MM.1S (cell line): ENCODE data around the gene RAB10.
A peak's percentile ranks its signal among the peaks of the same experiment; 100 is the strongest.

ENCODE experiments used
- DNase-seq: peaks from one replicate; pipeline ENCODE4 v3.0.0-alpha.2; 2015
- H2AFZ ChIP-seq: fragments of 300-600 bp; sonication (generic); 2 replicates; pipeline ENCODE4 v1.6.0; 2016; ENCODE audit warnings: antibody characterized with exemption, low read length
- H3F3A ChIP-seq: fragments of 300-600 bp; sonication (generic); 2 replicates; pipeline ENCODE4 v1.6.1; 2016; ENCODE audit warnings: mild to moderate bottlenecking, antibody characterized with exemption, low read length, moderate library complexity, mixed read lengths; ENCODE audit not compliant: insufficient read depth
- H3K27ac ChIP-seq: fragments of 300-600 bp; sonication (generic); 2 replicates; pipeline ENCODE4 v1.5.1; 2016; ENCODE audit warnings: mild to moderate bottlenecking, low read length
- H3K27me3 ChIP-seq: fragments of 300-600 bp; sonication (generic); replicated peaks from 2 replicates; pipeline ENCODE4 v1.6.0; 2016; ENCODE audit warnings: low read length; ENCODE audit not compliant: insufficient read depth
- H3K36me3 ChIP-seq: fragments of 300-600 bp; sonication (generic); replicated peaks from 2 replicates; pipeline ENCODE4 v1.6.1; 2016; ENCODE audit warnings: mild to moderate bottlenecking, low read length, mixed read lengths; ENCODE audit not compliant: insufficient read depth
- H3K4me1 ChIP-seq: fragments of 300-600 bp; sonication (generic); 2 replicates; pipeline ENCODE4 v1.6.1; 2016; ENCODE audit warnings: low read length, mixed read lengths
- H3K4me2 ChIP-seq: fragments of 300-600 bp; sonication (generic); 2 replicates; pipeline ENCODE4 v1.6.0; 2016; ENCODE audit warnings: low read depth, low read length
- H3K4me3 ChIP-seq: fragments of 300-600 bp; sonication (generic); 2 replicates; pipeline ENCODE4 v1.5.1; 2016; ENCODE audit warnings: low read length, mixed read lengths
- H3K79me2 ChIP-seq: fragments of 300-600 bp; sonication (generic); 2 replicates; pipeline ENCODE4 v1.6.1; 2016; ENCODE audit warnings: mixed run types, low read length, mixed read lengths
- H3K9ac ChIP-seq: fragments of 300-600 bp; sonication (generic); 2 replicates; pipeline ENCODE4 v1.6.1; 2016; ENCODE audit warnings: low read length, mixed read lengths
- H3K9me2 ChIP-seq: fragments of 300-600 bp; sonication (generic); replicated peaks from 2 replicates; pipeline ENCODE4 v1.6.1; 2016; ENCODE audit warnings: mild to moderate bottlenecking, low read length, mixed read lengths; ENCODE audit not compliant: insufficient read depth
- H3K9me3 ChIP-seq: fragments of 300-600 bp; sonication (generic); replicated peaks from 2 replicates; pipeline ENCODE4 v1.6.1; 2016; ENCODE audit warnings: mild to moderate bottlenecking, low read length, mixed read lengths; ENCODE audit not compliant: insufficient read depth
- H4K20me1 ChIP-seq: fragments of 300-600 bp; sonication (generic); 2 replicates; pipeline ENCODE4 v1.6.1; 2016; ENCODE audit warnings: mild to moderate bottlenecking, low read length, moderate library complexity, mixed read lengths; ENCODE audit not compliant: insufficient read depth
- CTCF ChIP-seq: fragments of 300-600 bp; sonication (generic); IDR thresholded peaks from 2 replicates; pipeline ENCODE4 v1.5.1; 2016; ENCODE audit warnings: antibody characterized with exemption, low read length, mixed read lengths
- EZH2 ChIP-seq: fragments of 300-600 bp; sonication (generic); optimal IDR thresholded peaks from 2 replicates; pipeline ENCODE3; 2017; ENCODE audit warnings: low read depth, mild to moderate bottlenecking, antibody characterized with exemption, low read length, mixed read lengths
- EZH2phosphoT487 ChIP-seq: fragments of 300-600 bp; sonication (generic); IDR thresholded peaks from 2 replicates; pipeline ENCODE4 v1.6.1; 2018; ENCODE audit warnings: antibody characterized with exemption, low read length

Gene RAB10

GRCh38 chr2:26043109-26043508 lies 9.2 kb downstream of the RAB10 start:
- no peak overlapping the region for H3K4me3 ChIP-seq
- H3F3A ChIP-seq: peaks cover 13% of the 10 kb centered on the region
- no peaks in the 10 kb centered on the region for H3K9me2 ChIP-seq
- H3K4me2 ChIP-seq: peak overlapping the region; percentile 71; the same call in 1 of the 2 replicates
- no peaks in the 10 kb centered on the region for H3K9me3 ChIP-seq
- H2AFZ ChIP-seq: no peak overlapping the region
- H3K4me1 ChIP-seq: peaks cover 8% of the 10 kb centered on the region
- no peak overlapping the region for H3K9ac ChIP-seq
- H3K27ac ChIP-seq: peak overlapping the region; percentile 55; the same call in 1 of the 2 replicates
- H3K36me3 ChIP-seq: no peaks in the 10 kb centered on the region
- TF ChIP-seq CTCF: no peak
- TF ChIP-seq EZH2: no peak
- no peak for TF ChIP-seq EZH2phosphoT487
- peaks cover 33% of the 10 kb centered on the region for H4K20me1 ChIP-seq
- H3K79me2 ChIP-seq: peaks cover 100% of the 10 kb centered on the region
- no peak for DNase-seq
- no peaks in the 10 kb centered on the region for H3K27me3 ChIP-seq

- Histone ChIP-seq H3K27ac (peak overlapping the region; percentile 55; the same call in 1 of the 2 replicates), H3K36me3 (no peaks in the 10 kb centered on the region)
These were observed 10.2 kb downstream of the RAB10 start for GRCh38 chr2:26043862-26044696.

GRCh38 chr2:26048791-26049190 lies 14.9 kb downstream of the RAB10 start:
- no peak for DNase-seq
- Histone ChIP-seq H3K27me3 (no peaks in the 10 kb centered on the region), H2AFZ (no peak overlapping the region), H3K27ac (no peak overlapping the region), H3K79me2 (peaks cover 100% of the 10 kb centered on the region), H3K4me3 (no peak overlapping the region), H3K9me3 (no peaks in the 10 kb centered on the region), H3K4me2 (no peak overlapping the region), H3K4me1 (peaks cover 2% of the 10 kb centered on the region), H3K9me2 (no peaks in the 10 kb centered on the region), H3F3A (peaks cover 6% of the 10 kb centered on the region), H3K36me3 (no peaks in the 10 kb centered on the region; the same call in 1 of the 2 replicates), H3K9ac (no peak overlapping the region), H4K20me1 (peaks cover 38% of the 10 kb centered on the region)
- TF ChIP-seq EZH2phosphoT487: no peak
- TF ChIP-seq EZH2: no peak
- no peak for TF ChIP-seq CTCF

More at GRCh38 chr2:26043862-26044696, 10.2 kb downstream of the RAB10 start:
- peak overlapping the region; percentile 71 for H3K4me2 ChIP-seq
- peak; percentile 66 for DNase-seq
- H4K20me1 ChIP-seq: peaks cover 41% of the 10 kb centered on the region
- H3F3A ChIP-seq: peaks cover 13% of the 10 kb centered on the region
- H3K9me3 ChIP-seq: no peaks in the 10 kb centered on the region
- H3K27me3 ChIP-seq: no peaks in the 10 kb centered on the region
- TF ChIP-seq CTCF (no peak), EZH2 (no peak), EZH2phosphoT487 (no peak)
- H3K4me3 ChIP-seq: peak overlapping the region; percentile 34; the same call in 1 of the 2 replicates
- H3K9ac ChIP-seq: no peak overlapping the region
- peaks cover 100% of the 10 kb centered on the region for H3K79me2 ChIP-seq
- H3K9me2 ChIP-seq: no peaks in the 10 kb centered on the region
- H3K4me1 ChIP-seq: peaks cover 8% of the 10 kb centered on the region
- no peak overlapping the region for H2AFZ ChIP-seq
